ENCODE results near the gene SCAND1. TPM values are rescaled to one million over a fixed set of nuclear protein-coding genes. Genes with fewer than 3 reads are reported as not detected.
A peak's percentile ranks its signal among the peaks of the same experiment; 100 is the strongest.

The SCAND1 gene
- total and polyA plus RNA-seq, 9 of the 15 experiments (the other 6 are each of a cell fraction or from before 2014, with no cell fraction given) = 0.08 to 94.0 (median 5.8) TPM

GRCh38 chr20:35907017-35907701 lies 47.1 kb downstream of the SCAND1 start (continued):
- TF ChIP-seq, protein P1, sequence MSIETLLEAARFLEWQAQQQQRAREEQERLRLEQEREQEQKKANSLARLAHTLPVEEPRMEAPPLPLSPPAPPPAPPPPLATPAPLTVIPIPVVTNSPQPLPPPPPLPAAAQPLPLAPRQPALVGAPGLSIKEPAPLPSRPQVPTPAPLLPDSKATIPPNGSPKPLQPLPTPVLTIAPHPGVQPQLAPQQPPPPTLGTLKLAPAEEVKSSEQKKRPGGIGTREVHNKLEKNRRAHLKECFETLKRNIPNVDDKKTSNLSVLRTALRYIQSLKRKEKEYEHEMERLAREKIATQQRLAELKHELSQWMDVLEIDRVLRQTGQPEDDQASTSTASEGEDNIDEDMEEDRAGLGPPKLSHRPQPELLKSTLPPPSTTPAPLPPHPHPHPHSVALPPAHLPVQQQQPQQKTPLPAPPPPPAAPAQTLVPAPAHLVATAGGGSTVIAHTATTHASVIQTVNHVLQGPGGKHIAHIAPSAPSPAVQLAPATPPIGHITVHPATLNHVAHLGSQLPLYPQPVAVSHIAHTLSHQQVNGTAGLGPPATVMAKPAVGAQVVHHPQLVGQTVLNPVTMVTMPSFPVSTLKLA (conservative IDR thresholded peaks at IDR 0.05) = 0 out of 4 replicates have a peak, but pooled peaks of 1 of the 2 experiments have one; percentile 19
- TF ChIP-seq DACH1 (IDR thresholded peaks at IDR 0.05; ENCODE audit: partially characterized antibody) (peak; percentile 68), ETS1 (conservative IDR thresholded peaks at IDR 0.05; ENCODE audit: control insufficient read depth, low read depth, low read length) (no peak), NFIC (IDR thresholded peaks at IDR 0.05) (peak; percentile 85), TCF7 (IDR thresholded peaks at IDR 0.05; ENCODE audit: borderline replicate concordance) (no peak)
- TF ChIP-seq, protein P2, sequence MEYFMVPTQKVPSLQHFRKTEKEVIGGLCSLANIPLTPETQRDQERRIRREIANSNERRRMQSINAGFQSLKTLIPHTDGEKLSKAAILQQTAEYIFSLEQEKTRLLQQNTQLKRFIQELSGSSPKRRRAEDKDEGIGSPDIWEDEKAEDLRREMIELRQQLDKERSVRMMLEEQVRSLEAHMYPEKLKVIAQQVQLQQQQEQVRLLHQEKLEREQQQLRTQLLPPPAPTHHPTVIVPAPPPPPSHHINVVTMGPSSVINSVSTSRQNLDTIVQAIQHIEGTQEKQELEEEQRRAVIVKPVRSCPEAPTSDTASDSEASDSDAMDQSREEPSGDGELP (CRISPR knock-in tag; IDR thresholded peaks at IDR 0.05; ENCODE audit: borderline replicate concordance) = peak; percentile 82

All from K562 (cell line).